ENCODE data around the gene ABHD12B. TPM values are rescaled to one million over a fixed set of nuclear protein-coding genes. Genes with fewer than 3 reads are reported as not detected.

ABHD12B gene
- total RNA-seq, 4 donors from 2014 or later: 20.9 to 77.3 (median 36.2) TPM

- no peak for TF ChIP-seq POLR2A (IDR thresholded peaks at IDR 0.05)
- no peak for TF ChIP-seq CTCF (IDR thresholded peaks at IDR 0.05)
- WGBS, 2 donors: 5% methylated on average over 10 of the region's 10 CpGs
- no peak for DNase-seq (ENCODE audit: low spot score in 2 of 2)
- intact Hi-C loops (cut with DNase I; ENCODE audit: low total_unique reads): no loop called here
- peak overlapping the region; percentile 87 for H3K4me3 ChIP-seq (ENCODE audit: low read depth, poor library complexity, severe bottlenecking)
Measured at GRCh38 chr14:50831726-50832168, 40.1 kb upstream of the ABHD12B start.

GRCh38 chr14:50832935-50833630 is 38.8 kb upstream of the ABHD12B start:
- WGBS, 2 donors: 84 to 89% methylated on average over 6 of the region's 6 CpGs
- H3K4me3 ChIP-seq (ENCODE audit: low read depth, poor library complexity, severe bottlenecking): no peak overlapping the region
- intact Hi-C loops (cut with DNase I; ENCODE audit: low total_unique reads): no loop called here
- TF ChIP-seq POLR2A (IDR thresholded peaks at IDR 0.05) (no peak), CTCF (IDR thresholded peaks at IDR 0.05) (no peak)
- no peak for DNase-seq (ENCODE audit: low spot score in 2 of 2)

- H3K4me3 ChIP-seq (ENCODE audit: low read depth, poor library complexity, severe bottlenecking): no peak overlapping the region
- DNase-seq (ENCODE audit: low spot score in 2 of 2): no peak
- 85 to 91% methylated on average over 5 of the region's 5 CpGs for WGBS, 2 donors
- intact Hi-C loops (cut with DNase I; ENCODE audit: low total_unique reads): loop anchor here (5.0 kb wide), 1 partner anchor 367 kb away; no protein-coding TSS in a partner anchor
- TF ChIP-seq POLR2A (IDR thresholded peaks at IDR 0.05) (no peak), CTCF (IDR thresholded peaks at IDR 0.05) (no peak)
Measured at GRCh38 chr14:50834802-50835276, 37.0 kb upstream of the ABHD12B start.

- intact Hi-C loops (cut with DNase I; ENCODE audit: low total_unique reads): loop anchor here (5.0 kb wide), 1 partner anchor 367 kb away; no protein-coding TSS in a partner anchor
- 27 to 37% methylated on average over 2 of the region's 2 CpGs for WGBS, 2 donors
- TF ChIP-seq CTCF (IDR thresholded peaks at IDR 0.05) (no peak), POLR2A (IDR thresholded peaks at IDR 0.05) (no peak)
- no peak overlapping the region for H3K4me3 ChIP-seq (ENCODE audit: low read depth, poor library complexity, severe bottlenecking)
- DNase-seq (ENCODE audit: low spot score in 2 of 2): no peak
Measured at GRCh38 chr14:50835280-50835679, 36.6 kb upstream of the ABHD12B start.

- TF ChIP-seq CTCF (IDR thresholded peaks at IDR 0.05) (no peak), POLR2A (IDR thresholded peaks at IDR 0.05) (no peak)
Measured at GRCh38 chr14:50836515-50836914, 35.3 kb upstream of the ABHD12B start.

More at GRCh38 chr14:50836515-50836914, 35.3 kb upstream of the ABHD12B start:
- 92 to 98% methylated on average over 5 of the region's 5 CpGs for WGBS, 2 donors
- no peak overlapping the region for H3K4me3 ChIP-seq (ENCODE audit: low read depth, poor library complexity, severe bottlenecking)
- DNase-seq (ENCODE audit: low spot score in 2 of 2): no peak
- intact Hi-C loops (cut with DNase I; ENCODE audit: low total_unique reads): loop anchor here (5.0 kb wide), 1 partner anchor 366 kb away; no protein-coding TSS in a partner anchor

Measured in lower leg skin (tissue), 4 donors.